ENCODE data around the gene CYP2U1.

The CYP2U1 gene

DNA sequence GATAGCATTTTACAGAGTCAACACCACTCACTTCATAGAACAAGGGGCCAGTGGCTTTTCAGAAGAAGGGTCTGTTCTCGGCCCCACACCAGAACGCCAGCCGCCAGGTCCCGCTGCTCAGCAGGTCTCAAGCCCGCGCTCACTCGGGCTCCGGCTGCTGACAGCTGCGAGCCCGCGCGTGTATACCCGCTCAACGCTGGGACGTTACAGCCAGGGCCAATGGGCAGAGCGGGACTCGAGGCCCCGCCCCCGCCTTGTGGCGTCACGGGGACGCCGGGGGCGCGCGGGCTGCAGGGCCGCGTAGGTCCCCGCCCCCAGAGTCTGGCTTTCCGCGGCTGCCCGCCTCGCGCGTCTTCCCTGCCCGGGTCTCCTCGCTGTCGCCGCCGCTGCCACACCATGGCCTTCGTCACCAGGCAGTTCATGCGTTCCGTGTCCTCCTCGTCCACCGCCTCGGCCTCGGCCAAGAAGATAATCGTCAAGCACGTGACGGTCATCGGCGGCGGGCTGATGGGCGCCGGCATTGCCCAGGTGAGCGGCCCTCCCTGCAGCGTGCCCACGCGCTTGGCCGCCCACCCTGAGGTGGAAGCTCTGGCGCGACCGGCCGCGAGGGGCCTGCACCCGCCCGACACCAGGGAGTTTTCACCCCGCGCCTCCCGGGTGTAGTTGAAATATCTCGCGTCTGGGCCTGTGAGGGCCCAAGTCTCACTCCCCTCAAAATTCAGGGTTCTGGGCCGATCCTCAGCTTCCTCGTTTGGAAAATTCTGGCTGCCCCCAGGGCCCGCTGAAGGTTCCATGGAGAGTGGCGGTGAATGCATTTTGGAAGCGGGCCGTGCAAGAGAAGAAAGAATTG is 58.4 kb downstream of the CYP2U1 start, which contains the start of gene HADH:
HADH (plus strand) TSS at position 353 of the 850 bp plus-strand sequence; CDS start at position 397, 44 bp downstream.
- DNase-seq (ENCODE audit: extremely low read depth, low read depth), result peak; percentile 67
- TF ChIP-seq, protein P1, sequence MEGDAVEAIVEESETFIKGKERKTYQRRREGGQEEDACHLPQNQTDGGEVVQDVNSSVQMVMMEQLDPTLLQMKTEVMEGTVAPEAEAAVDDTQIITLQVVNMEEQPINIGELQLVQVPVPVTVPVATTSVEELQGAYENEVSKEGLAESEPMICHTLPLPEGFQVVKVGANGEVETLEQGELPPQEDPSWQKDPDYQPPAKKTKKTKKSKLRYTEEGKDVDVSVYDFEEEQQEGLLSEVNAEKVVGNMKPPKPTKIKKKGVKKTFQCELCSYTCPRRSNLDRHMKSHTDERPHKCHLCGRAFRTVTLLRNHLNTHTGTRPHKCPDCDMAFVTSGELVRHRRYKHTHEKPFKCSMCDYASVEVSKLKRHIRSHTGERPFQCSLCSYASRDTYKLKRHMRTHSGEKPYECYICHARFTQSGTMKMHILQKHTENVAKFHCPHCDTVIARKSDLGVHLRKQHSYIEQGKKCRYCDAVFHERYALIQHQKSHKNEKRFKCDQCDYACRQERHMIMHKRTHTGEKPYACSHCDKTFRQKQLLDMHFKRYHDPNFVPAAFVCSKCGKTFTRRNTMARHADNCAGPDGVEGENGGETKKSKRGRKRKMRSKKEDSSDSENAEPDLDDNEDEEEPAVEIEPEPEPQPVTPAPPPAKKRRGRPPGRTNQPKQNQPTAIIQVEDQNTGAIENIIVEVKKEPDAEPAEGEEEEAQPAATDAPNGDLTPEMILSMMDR (IDR thresholded peaks at IDR 0.05; ENCODE audit: low read depth, low read length), result no peak

DNA sequence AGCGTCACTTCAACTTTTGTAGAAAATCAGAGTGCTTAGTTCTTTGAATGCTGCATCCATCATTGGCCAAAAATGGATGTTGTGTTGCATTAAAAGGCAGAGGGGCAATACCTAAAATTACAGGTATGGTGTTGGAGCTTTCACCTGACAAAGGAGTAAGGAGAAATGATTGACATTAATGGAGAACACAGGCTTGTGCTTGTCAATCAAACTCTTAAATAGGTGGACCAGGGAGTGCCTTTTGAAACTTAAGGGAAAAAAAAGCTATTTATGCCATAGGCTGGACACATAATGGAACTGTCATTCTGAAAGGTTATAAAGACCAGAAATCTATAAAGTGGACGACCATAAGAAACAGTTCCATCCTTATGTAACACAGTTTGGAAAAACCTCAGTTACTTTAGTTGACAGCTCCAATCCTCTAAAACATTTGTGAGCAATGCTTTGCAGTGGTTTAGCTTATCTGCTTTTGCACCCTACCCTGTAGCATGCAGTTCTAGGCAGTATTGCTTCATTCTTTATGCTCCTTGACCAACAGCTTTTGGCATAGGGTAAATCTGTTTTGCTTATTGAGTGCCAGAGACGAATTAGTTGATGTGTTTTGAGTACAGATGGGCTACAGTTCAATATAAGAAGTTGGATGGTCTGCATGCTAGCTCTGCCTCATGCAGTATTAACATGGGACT is 60.7 kb downstream of the CYP2U1 start:
- DNase-seq (ENCODE audit: extremely low read depth, low read depth), result no peak
- TF ChIP-seq, protein P1 (IDR thresholded peaks at IDR 0.05; ENCODE audit: low read depth, low read length), result no peak

DNA sequence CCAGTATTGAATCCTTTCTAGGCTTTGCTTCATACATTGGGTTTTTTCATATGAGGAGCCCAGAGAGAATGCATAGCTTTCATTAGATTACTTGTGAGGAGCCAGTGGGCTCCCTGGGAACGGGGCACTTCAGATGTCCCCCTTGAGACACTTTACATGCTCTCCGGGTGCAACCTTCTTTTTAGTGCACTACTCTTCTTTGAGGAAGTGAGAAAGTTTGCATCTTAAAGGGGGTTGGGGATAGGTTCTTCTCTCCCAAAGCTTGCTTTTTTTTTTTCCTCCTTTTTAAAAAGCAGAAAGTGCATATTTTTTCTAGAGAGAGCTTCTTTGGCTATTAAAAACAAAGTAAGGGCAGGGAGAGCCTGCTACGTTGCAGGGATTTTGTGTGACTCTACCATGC is 62.6 kb downstream of the CYP2U1 start:
- DNase-seq (ENCODE audit: extremely low read depth, low read depth), result no peak

DNA sequence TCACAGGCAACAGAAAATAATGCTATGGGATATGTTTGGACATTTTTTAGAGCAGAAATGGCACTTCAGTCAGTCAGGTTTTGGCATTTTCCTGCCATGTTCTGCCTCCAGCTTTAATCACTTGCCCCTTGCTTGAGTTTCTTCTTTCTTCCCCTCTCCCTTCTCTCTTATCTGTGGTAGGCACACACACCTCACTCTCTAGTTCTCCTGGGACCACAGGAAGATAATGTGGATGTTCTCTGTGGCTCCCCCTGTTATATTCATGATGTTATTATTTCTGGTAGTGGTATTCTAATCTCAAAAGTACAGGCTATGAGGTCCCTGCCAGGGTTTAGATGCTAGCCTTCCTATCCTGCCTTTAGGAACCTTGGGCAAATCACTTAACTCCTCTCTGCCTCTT is 63.5 kb downstream of the CYP2U1 start:
- TF ChIP-seq, protein P1 (IDR thresholded peaks at IDR 0.05; ENCODE audit: low read depth, low read length), result no peak

More for the DNA sequence above, 62.6 kb downstream of the CYP2U1 start:
- TF ChIP-seq, protein P1 (IDR thresholded peaks at IDR 0.05; ENCODE audit: low read depth, low read length), result no peak

DNA sequence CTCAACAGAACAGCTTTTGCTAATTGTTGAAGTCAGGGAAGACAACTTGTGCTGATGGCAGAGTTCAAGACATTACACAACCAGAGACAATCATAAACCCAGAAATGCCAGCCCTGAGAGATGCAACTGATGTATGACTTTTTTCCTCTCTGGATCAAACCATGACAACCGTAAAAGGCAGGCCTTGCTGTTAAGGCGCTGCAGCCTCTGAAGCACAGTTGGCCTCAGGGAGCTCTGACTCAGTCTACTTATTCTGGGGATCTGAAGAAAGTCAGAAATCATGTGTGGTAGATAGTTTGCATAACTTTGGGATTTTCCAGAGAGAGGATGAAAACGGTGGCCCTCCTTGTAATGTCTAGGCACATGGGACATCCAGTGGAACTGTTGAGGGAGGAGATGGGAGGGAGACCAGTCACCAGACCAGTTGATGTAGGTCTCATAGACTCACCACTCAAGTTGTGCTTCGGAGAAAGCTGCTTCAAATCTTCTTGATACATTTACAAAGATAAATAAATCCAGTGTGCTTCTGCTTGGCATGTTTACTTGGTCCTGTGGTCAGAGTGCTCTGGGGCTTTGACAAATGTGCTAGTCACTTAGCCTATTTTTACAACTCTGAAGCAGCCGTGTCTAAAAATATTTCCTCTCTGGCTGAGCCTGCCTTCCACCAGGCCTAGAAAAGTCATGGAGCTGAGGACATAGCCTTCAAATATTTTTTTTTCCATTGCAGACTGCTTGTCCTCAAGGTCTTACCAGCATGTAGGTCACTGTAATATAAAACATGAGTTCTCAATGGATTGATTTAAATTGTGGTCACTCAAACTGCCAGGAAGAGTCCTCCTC is 65.8 kb downstream of the CYP2U1 start:
- no peak for DNase-seq (ENCODE audit: extremely low read depth, low read depth)
- TF ChIP-seq, protein P1 (IDR thresholded peaks at IDR 0.05; ENCODE audit: low read depth, low read length), result no peak

More for the DNA sequence above, 63.5 kb downstream of the CYP2U1 start:
- DNase-seq (ENCODE audit: extremely low read depth, low read depth), result no peak

DNA sequence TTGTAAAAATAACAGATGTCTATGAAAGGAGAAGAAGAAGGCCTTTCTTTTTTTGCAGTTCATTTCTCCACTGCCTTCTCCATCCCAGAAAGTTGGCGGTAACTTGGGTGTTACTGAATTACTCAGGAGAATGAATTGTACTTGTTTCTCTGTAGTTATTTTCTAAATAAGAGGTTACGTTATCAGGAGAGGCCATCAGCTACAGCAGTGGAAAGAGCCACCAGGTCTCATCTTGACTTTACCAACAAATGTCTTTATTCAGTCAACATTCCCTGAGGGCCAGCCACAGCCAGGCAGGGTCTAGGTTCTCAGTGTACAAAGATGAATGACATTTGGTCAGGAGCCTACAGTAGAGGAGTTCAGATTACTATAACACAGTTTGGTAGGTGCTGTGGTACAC is 66.4 kb downstream of the CYP2U1 start:
- DNase-seq (ENCODE audit: extremely low read depth, low read depth), result no peak
- TF ChIP-seq, protein P1 (IDR thresholded peaks at IDR 0.05; ENCODE audit: low read depth, low read length), result no peak
